ENCODE measurements around the gene CYFIP2. TPM values are rescaled to one million over a fixed set of nuclear protein-coding genes. Genes with fewer than 3 reads are reported as not detected.
A peak's percentile ranks its signal among the peaks of the same experiment; 100 is the strongest.

Gene CYFIP2
- total and polyA plus RNA-seq, 2 donors: 98.9 to 102 TPM

DNA sequence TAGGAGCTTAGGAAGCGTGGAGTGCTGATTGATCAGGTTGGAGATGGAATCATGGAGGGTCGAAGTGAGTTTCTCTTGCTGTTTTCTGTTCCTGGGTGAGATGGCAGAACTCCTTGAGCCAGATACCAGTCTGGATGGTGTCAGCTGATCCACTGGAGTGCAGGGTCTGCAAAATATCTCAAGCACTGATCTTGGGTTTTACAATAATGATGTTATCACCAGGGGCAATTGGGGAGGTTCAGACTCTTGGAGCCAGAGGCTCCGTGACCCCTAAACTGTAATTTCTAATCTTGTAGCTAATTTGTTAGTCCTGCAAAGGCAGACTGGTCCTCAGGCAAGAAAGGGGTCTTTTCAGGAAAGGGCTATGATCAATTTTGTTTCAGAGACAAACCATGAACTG lies 114.1 kb downstream of the CYFIP2 start:
- DNase-seq (ENCODE audit: low read depth in 6 of 9, low spot score in 9 of 9): no peak
- Histone ChIP-seq H3K27ac (ENCODE audit: low read depth in 1 of 2, low read length in 1 of 2) (no peak overlapping the region), H3K4me3 (ENCODE audit: low read length in 2 of 2) (no peak overlapping the region), H3K4me1 (ENCODE audit: control insufficient read depth in 2 of 2, insufficient read depth in 2 of 2, low read length in 2 of 2) (no peaks in the 10 kb centered on the region), H3K9me3 (ENCODE audit: control insufficient read depth in 2 of 2, insufficient read depth in 1 of 2, low read length in 1 of 2) (no peaks in the 10 kb centered on the region), H3K36me3 (ENCODE audit: control insufficient read depth in 2 of 2, insufficient read depth in 2 of 2, low read length in 1 of 2) (peaks cover 54 to 88% of the 10 kb centered on the region in 2 donors), H3K27me3 (ENCODE audit: control insufficient read depth in 2 of 2, insufficient read depth in 1 of 2, low read length in 1 of 2) (no peaks in the 10 kb centered on the region)
- 97% methylated on average over 3 of the region's 3 CpGs for WGBS

DNA sequence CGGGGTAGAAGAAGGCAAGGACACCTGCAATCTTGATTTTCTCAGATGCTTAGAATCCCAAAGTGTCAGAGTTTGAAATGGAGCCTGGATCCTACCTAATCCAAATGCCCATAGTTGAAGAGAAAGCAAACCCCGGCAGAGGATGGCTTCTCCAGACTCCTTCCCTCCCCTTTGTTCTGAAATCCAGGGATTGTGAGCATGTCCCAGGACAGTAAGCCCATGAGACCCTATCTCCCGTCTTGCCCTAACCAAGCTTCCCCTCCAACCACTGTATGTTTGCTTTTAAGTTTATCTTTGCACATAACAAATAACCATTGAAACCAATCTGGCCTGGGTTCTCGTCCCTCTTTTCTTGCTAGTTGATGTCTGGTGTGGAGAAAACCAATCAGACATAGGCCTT lies 115.8 kb downstream of the CYFIP2 start:
- WGBS: 98% methylated on average over 4 of the region's 4 CpGs
- Histone ChIP-seq H3K4me1 (ENCODE audit: control insufficient read depth in 2 of 2, insufficient read depth in 2 of 2, low read length in 2 of 2) (no peaks in the 10 kb centered on the region), H3K9me3 (ENCODE audit: control insufficient read depth in 2 of 2, insufficient read depth in 1 of 2, low read length in 1 of 2) (no peaks in the 10 kb centered on the region), H3K4me3 (ENCODE audit: low read length in 2 of 2) (no peak overlapping the region), H3K36me3 (ENCODE audit: control insufficient read depth in 2 of 2, insufficient read depth in 2 of 2, low read length in 1 of 2) (peaks cover 56 to 89% of the 10 kb centered on the region in 2 donors), H3K27me3 (ENCODE audit: control insufficient read depth in 2 of 2, insufficient read depth in 1 of 2, low read length in 1 of 2) (no peaks in the 10 kb centered on the region), H3K27ac (ENCODE audit: low read depth in 1 of 2, low read length in 1 of 2) (no peak overlapping the region)
- no peak for DNase-seq (ENCODE audit: low read depth in 6 of 9, low spot score in 9 of 9)

DNA sequence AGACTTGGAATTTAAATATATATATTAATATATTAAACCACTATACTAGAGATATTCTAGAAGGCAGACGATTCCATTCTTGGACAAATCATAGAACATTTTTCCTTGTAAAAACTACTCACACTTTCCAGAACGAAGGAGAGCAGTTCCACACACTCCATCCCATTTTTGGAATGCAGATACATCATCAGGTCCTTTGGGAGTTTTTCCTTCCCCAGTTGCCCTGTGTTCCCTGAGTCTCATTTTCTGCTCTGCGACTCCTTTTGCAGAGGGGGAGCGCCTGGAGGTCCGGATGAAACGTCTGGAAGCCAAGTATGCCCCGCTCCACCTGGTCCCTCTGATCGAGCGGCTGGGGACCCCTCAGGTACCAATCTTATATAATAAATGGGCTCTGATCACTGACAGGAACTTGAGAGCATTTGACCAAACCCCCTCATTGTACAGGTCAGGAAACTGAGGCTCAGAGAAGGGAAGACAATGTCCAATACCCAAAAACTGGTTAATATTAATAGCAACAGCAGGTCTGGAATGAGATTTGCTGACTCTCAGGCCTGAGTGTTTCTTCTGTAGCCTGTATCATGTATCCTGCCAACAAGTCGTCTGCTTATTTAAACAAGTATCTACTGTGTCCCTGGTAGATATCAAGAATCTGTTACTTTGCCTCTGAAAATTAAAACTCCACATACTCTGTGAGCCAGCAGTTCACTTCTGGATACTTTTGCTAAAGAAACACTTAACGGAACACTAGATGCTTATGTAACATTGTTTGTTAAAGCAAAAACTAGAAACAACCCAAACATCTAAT lies 117.3 kb downstream of the CYFIP2 start:
- DNase-seq (ENCODE audit: low read depth in 6 of 9, low spot score in 9 of 9): no peak
- Histone ChIP-seq H3K27me3 (ENCODE audit: control insufficient read depth in 2 of 2, insufficient read depth in 1 of 2, low read length in 1 of 2) (no peaks in the 10 kb centered on the region), H3K4me1 (ENCODE audit: control insufficient read depth in 2 of 2, insufficient read depth in 2 of 2, low read length in 2 of 2) (no peaks in the 10 kb centered on the region), H3K4me3 (ENCODE audit: low read length in 2 of 2) (no peak overlapping the region), H3K27ac (ENCODE audit: low read depth in 1 of 2, low read length in 1 of 2) (no peak overlapping the region), H3K9me3 (ENCODE audit: control insufficient read depth in 2 of 2, insufficient read depth in 1 of 2, low read length in 1 of 2) (no peaks in the 10 kb centered on the region), H3K36me3 (ENCODE audit: control insufficient read depth in 2 of 2, insufficient read depth in 2 of 2, low read length in 1 of 2) (peaks cover 56 to 89% of the 10 kb centered on the region in 2 donors)
- 97% methylated on average over 11 of the region's 11 CpGs for WGBS

DNA sequence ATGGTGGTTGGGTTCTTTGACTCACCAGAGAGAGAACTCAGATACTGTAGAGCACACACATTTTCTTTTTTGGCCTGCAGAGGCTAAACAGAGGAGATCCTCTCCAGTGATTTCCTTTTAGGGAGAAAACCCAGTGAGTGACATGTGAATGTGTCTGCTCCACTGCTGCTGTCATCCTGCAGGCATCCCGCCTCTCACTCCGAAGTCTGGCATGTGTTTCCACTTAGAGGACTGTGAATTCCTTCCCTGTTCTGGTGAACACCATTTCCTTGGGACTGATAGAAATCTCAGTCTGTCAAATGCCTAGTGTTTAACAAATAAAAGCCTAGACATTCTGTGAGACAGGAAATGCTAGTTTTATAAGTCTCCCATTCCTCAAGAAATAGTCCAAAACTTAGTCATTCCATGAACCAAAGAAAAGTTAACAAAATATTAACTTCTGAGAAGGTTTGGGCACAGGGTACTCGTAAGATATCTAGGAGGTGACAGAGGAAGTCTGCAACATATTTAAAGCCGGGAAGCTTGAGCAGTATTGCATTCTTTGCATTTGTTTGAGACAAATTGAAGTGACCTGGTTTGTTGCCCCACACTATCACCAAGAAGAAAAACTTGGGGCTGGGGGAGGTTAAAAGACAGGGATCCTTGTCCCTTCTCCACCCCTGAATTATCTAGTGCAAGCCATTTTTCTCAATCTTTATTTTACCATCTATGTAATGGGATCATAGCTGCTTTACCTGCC lies 119.2 kb downstream of the CYFIP2 start:
- Histone ChIP-seq H3K27me3 (ENCODE audit: control insufficient read depth in 2 of 2, insufficient read depth in 1 of 2, low read length in 1 of 2) (no peaks in the 10 kb centered on the region), H3K9me3 (ENCODE audit: control insufficient read depth in 2 of 2, insufficient read depth in 1 of 2, low read length in 1 of 2) (no peaks in the 10 kb centered on the region), H3K4me3 (ENCODE audit: low read length in 2 of 2) (no peak overlapping the region), H3K27ac (ENCODE audit: low read depth in 1 of 2, low read length in 1 of 2) (no peak overlapping the region), H3K36me3 (ENCODE audit: control insufficient read depth in 2 of 2, insufficient read depth in 2 of 2, low read length in 1 of 2) (peaks cover 62 to 91% of the 10 kb centered on the region in 2 donors), H3K4me1 (ENCODE audit: control insufficient read depth in 2 of 2, insufficient read depth in 2 of 2, low read length in 2 of 2) (no peaks in the 10 kb centered on the region)
- no peak for DNase-seq (ENCODE audit: low read depth in 6 of 9, low spot score in 9 of 9)
- 94% methylated on average over 4 of the region's 4 CpGs for WGBS

DNA sequence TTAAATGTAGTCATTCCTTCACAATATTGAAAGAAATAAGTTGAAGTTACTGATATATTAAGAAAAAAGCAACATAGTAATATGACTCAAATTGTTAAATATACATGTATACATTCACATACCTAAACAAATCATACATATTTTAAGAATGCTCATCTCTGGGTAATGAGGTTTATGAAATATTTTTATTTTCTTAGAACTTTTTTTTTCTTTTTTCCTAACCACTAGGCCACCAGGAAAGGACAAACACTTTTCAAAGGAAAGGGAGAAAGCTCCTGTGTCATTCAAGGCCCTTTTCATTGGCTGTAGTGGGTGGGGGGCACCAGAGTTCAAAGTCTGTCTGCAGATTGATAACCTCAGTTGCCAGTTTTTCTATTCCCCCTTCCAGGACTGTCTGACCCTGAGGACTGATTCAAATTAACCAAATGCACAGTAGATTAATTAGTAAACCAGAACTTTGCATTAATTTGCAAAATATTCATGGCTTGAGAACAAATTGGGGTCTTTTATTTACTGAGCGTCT lies 121.2 kb downstream of the CYFIP2 start:
- Histone ChIP-seq H3K27ac (ENCODE audit: low read depth in 1 of 2, low read length in 1 of 2) (peak overlapping the region in 1 of 2 donors; percentile 5), H3K27me3 (ENCODE audit: control insufficient read depth in 2 of 2, insufficient read depth in 1 of 2, low read length in 1 of 2) (no peaks in the 10 kb centered on the region), H3K9me3 (ENCODE audit: control insufficient read depth in 2 of 2, insufficient read depth in 1 of 2, low read length in 1 of 2) (no peaks in the 10 kb centered on the region), H3K4me1 (ENCODE audit: control insufficient read depth in 2 of 2, insufficient read depth in 2 of 2, low read length in 2 of 2) (no peaks in the 10 kb centered on the region), H3K36me3 (ENCODE audit: control insufficient read depth in 2 of 2, insufficient read depth in 2 of 2, low read length in 1 of 2) (peaks cover 66 to 95% of the 10 kb centered on the region in 2 donors), H3K4me3 (ENCODE audit: low read length in 2 of 2) (no peak overlapping the region)
- DNase-seq (ENCODE audit: low read depth in 6 of 9, low spot score in 9 of 9): no peak
- WGBS: 100% methylated on average over 1 of the region's 1 CpG

DNA sequence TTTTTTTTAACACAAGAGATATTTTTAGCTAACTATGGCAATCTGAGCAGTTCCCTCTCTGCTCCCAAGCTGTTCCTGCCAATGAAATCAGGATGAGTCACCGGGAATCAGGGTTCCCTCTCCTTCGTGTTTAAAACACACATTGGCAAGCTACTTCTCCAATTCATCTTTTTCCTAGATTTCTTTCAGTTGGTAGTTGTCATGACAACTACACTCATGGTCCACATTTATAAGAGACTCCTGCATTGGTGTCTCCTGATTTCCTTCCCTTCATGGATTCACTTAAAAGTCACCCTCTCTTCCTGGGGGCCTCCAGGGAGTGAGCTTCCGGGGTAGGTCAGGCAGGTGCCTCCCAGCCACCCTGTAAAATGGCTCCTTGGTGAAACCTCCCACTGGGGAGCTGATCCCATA lies 121.8 kb downstream of the CYFIP2 start:
- no peak for DNase-seq (ENCODE audit: low read depth in 6 of 9, low spot score in 9 of 9)
- no peaks in the 10 kb centered on the region for H3K4me1 ChIP-seq (ENCODE audit: control insufficient read depth in 2 of 2, insufficient read depth in 2 of 2, low read length in 2 of 2)
- no peaks in the 10 kb centered on the region for H3K27me3 ChIP-seq (ENCODE audit: control insufficient read depth in 2 of 2, insufficient read depth in 1 of 2, low read length in 1 of 2)
- H3K9me3 ChIP-seq (ENCODE audit: control insufficient read depth in 2 of 2, insufficient read depth in 1 of 2, low read length in 1 of 2): no peaks in the 10 kb centered on the region
- H3K4me3 ChIP-seq (ENCODE audit: low read length in 2 of 2): no peak overlapping the region
- peaks cover 65 to 93% of the 10 kb centered on the region in 2 donors for H3K36me3 ChIP-seq (ENCODE audit: control insufficient read depth in 2 of 2, insufficient read depth in 2 of 2, low read length in 1 of 2)
- WGBS: 89% methylated on average over 3 of the region's 3 CpGs
- no peak overlapping the region for H3K27ac ChIP-seq (ENCODE audit: low read depth in 1 of 2, low read length in 1 of 2)

DNA sequence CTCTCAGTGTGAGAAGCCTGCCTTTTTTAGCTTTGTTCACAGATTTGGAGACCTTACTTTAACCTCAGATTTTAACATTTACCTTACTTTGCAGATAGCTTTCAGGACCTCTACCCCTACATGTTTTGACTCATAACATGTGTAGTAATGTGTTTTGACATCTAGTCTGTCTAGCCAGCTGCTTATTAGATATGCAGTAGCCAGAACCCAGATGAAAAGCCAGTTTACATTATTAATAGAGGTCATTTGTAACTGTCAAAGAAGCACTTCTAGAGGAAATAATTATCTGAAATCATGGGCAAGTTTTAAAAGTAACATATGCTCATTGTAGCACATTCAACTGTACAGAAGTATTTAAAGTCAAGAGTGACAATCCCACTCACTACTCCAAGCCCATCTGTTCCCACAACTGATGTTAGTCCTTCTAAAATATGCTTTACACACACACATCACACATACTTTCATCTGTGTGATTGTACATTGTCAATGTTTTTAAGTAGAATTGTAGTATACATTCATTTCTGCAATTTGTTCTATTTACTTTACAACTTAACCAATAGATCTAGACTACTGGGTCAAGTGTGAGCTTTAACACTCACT lies 122.3 kb downstream of the CYFIP2 start:
- H3K27ac ChIP-seq (ENCODE audit: low read depth in 1 of 2, low read length in 1 of 2): no peak overlapping the region
- no peaks in the 10 kb centered on the region for H3K9me3 ChIP-seq (ENCODE audit: control insufficient read depth in 2 of 2, insufficient read depth in 1 of 2, low read length in 1 of 2)
- DNase-seq (ENCODE audit: low read depth in 6 of 9, low spot score in 9 of 9): no peak
- no peak overlapping the region for H3K4me3 ChIP-seq (ENCODE audit: low read length in 2 of 2)
- H3K36me3 ChIP-seq (ENCODE audit: control insufficient read depth in 2 of 2, insufficient read depth in 2 of 2, low read length in 1 of 2): peaks cover 64 to 94% of the 10 kb centered on the region in 2 donors
- H3K27me3 ChIP-seq (ENCODE audit: control insufficient read depth in 2 of 2, insufficient read depth in 1 of 2, low read length in 1 of 2): no peaks in the 10 kb centered on the region
- no peaks in the 10 kb centered on the region for H3K4me1 ChIP-seq (ENCODE audit: control insufficient read depth in 2 of 2, insufficient read depth in 2 of 2, low read length in 2 of 2)

DNA sequence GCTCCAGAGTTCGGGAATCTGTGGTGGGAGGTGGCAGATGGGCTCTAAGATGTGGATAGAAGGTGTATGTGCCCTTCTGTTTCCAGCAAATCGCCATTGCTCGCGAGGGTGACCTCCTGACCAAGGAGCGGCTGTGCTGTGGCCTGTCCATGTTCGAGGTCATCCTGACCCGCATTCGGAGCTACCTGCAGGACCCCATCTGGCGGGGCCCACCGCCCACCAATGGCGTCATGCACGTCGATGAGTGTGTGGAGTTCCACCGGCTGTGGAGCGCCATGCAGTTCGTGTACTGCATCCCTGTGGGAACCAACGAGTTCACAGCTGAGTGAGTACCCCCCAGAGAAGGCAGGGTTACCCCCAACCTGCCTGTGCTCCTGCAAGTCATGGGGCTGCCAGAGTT lies 123.2 kb downstream of the CYFIP2 start:
- no peak overlapping the region for H3K4me3 ChIP-seq (ENCODE audit: low read length in 2 of 2)
- no peaks in the 10 kb centered on the region for H3K4me1 ChIP-seq (ENCODE audit: control insufficient read depth in 2 of 2, insufficient read depth in 2 of 2, low read length in 2 of 2)
- no peaks in the 10 kb centered on the region for H3K27me3 ChIP-seq (ENCODE audit: control insufficient read depth in 2 of 2, insufficient read depth in 1 of 2, low read length in 1 of 2)
- H3K36me3 ChIP-seq (ENCODE audit: control insufficient read depth in 2 of 2, insufficient read depth in 2 of 2, low read length in 1 of 2): peaks cover 57 to 88% of the 10 kb centered on the region in 2 donors
- no peak for DNase-seq (ENCODE audit: low read depth in 6 of 9, low spot score in 9 of 9)
- peak overlapping the region in 1 of 2 donors; percentile 13 for H3K27ac ChIP-seq (ENCODE audit: low read depth in 1 of 2, low read length in 1 of 2)
- WGBS: over 99% methylated on average over 17 of the region's 17 CpGs
- no peaks in the 10 kb centered on the region for H3K9me3 ChIP-seq (ENCODE audit: control insufficient read depth in 2 of 2, insufficient read depth in 1 of 2, low read length in 1 of 2)

DNA sequence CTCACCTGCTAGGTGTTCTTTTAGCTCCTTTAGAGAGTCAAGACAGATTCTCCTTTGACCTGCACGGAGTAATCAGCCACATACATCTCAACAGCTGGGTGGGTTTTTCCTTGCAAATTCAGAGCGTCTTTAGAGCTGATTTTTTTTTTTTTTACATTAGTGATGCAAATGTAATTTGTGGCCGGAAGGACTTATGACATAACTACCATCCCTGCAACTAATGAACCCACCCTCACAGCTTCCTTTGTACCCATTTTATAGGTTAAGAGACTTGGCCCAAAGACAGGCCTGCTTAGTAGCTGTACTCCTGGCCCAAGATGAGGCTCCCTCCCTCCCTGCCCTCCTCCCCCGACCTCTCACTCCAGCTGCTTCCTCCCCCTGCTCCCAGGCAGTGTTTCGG lies 124.2 kb downstream of the CYFIP2 start:
- Histone ChIP-seq H3K27ac (ENCODE audit: low read depth in 1 of 2, low read length in 1 of 2) (no peak overlapping the region), H3K36me3 (ENCODE audit: control insufficient read depth in 2 of 2, insufficient read depth in 2 of 2, low read length in 1 of 2) (peaks cover 47 to 80% of the 10 kb centered on the region in 2 donors), H3K9me3 (ENCODE audit: control insufficient read depth in 2 of 2, insufficient read depth in 1 of 2, low read length in 1 of 2) (no peaks in the 10 kb centered on the region), H3K27me3 (ENCODE audit: control insufficient read depth in 2 of 2, insufficient read depth in 1 of 2, low read length in 1 of 2) (no peaks in the 10 kb centered on the region), H3K4me3 (ENCODE audit: low read length in 2 of 2) (no peak overlapping the region), H3K4me1 (ENCODE audit: control insufficient read depth in 2 of 2, insufficient read depth in 2 of 2, low read length in 2 of 2) (no peaks in the 10 kb centered on the region)
- 75% methylated on average over 5 of the region's 5 CpGs for WGBS
- DNase-seq (ENCODE audit: low read depth in 6 of 9, low spot score in 9 of 9): no peak
